ENCODE measurements around the gene ADAMTSL1.

ADAMTSL1 gene

GRCh38 chr9:18942801-18943200 lies 468.8 kb downstream of the ADAMTSL1 start:
- DNase-seq (ENCODE audit: low read depth): no peak

GRCh38 chr9:18947892-18948339 lies 474.0 kb downstream of the ADAMTSL1 start:
- DNase-seq (ENCODE audit: low read depth): no peak

- no peak for DNase-seq (ENCODE audit: low read depth)
Observed at GRCh38 chr9:18951936-18952335, 478.0 kb downstream of the ADAMTSL1 start.

DNA sequence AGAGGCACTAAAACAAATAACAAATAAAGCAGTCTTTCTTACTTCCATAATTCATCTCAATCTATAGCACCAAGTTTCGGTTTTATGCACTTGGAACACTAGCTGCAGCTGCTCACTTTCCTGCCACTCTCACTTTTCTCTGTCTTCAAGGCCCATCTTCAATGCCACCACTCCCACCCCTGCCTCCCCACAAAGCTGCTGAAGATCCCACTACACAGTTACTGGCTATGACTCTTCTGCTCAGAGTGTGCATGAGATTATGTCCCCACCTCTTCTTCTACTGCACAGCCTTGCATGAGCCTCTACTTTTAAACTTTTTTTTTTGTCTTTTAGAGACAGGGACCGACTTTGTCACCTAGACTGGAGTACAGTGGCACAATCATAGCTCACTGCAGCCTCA lies 481.7 kb downstream of the ADAMTSL1 start:
- no peak for DNase-seq (ENCODE audit: low read depth)

Data from EH (cell line).